ENCODE results near the gene TSPAN18.

DNA sequence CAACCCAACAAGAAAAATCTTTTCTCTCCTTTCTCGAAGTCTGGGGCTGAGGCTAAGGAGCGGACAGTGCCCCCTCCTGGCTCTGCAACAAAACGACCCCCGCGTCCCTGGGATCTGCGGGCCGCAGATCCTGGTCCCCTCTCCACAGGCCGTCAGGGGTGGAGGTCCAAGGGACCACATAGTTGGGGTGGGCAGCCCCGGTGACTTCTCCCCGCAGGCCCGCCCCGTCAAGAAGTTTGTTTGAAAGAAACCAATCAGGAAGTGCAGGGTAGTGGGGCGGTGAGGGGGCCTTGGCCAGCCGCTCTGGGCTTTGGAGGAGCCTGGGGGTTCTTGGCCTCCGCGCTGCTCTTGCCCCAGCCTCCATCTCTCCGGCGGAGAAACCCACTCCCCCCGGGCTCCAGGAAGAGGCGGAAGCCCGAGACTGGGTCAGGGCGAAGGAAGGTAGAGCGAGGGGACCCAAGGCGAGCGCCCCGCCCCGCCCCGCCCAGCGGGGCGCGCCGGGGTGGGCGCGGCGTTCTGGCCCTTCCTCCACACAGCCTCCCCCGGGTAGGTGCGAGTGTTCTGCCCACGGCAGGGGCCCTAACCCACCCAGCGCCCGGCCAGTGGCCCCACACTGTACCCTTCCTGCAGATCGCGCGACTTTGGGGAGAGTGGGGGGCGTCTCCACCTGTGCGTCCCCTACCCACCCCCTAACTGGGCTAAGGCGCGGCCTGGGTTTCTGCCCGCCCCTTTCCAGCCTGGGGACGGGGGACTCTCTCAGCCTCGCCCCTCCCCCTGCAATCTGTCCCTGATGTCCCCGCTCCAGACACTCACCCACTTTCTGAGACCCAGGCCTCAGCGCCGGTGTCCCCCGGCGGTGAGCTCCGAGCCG, 222.6 kb downstream of the TSPAN18 start:
- peak in 3 of 6 experiments; percentile 15 to 34 (median 31) for TF ChIP-seq CTCF (IDR thresholded peaks at IDR 0.05)
- peak in 1 of 2 donors; percentile 26 for TF ChIP-seq POLR2A (IDR thresholded peaks at IDR 0.05)

Measured in thyroid gland (tissue), 4 donors.